Measurements from ENCODE around the gene SLC22A1.

- TF ChIP-seq POLR2AphosphoS5 (IDR thresholded peaks at IDR 0.05; ENCODE audit: borderline replicate concordance, low read depth, low read length), result no peak
- TF ChIP-seq EZH2 (IDR thresholded peaks at IDR 0.05), result no peak
Measured at GRCh38 chr6:160106010-160106409, 15.6 kb upstream of the SLC22A1 start.

All from SK-N-MC (cell line).